PC-9 (cell line): ENCODE measurements around the gene SEC16A. TPM values are rescaled to one million over a fixed set of nuclear protein-coding genes. Genes with fewer than 3 reads are reported as not detected.

Experiments used
- BruUV-seq: library from RNA; stranded (reverse); fragments of 400-500 nt; replicated peaks from 2 replicates; lab custom pipeline; 2021; lab: Mats Ljungman, UMichigan
- CTCF ChIA-PET: fragments of 300-600 bp; sonication (Branson Sonifier 250); formaldehyde crosslinking; loops from one replicate; lab custom pipeline; 2022; ENCODE audit warnings: antibody characterized with exemption; lab: Charles Lee
- POLR2A ChIA-PET: fragments of 300-600 bp; sonication (Branson Sonifier 250); formaldehyde crosslinking; loops from one replicate; lab custom pipeline; 2022; ENCODE audit warnings: antibody characterized with exemption; ENCODE audit not compliant: unreplicated experiment; lab: Charles Lee
- DNase-seq, 2 experiments: peaks; one replicate each; pipeline versions ENCODE4 v3.0.0 to v3.0.0-alpha.2; 2015 to 2022; ENCODE audit warnings: mixed read lengths in 1 of 2
- H2AFZ ChIP-seq: fragments of 200-600 bp; sonication (generic); 2 replicates; pipeline ENCODE4 v1.8.1; 2017; ENCODE audit warnings: antibody characterized with exemption
- H3F3A ChIP-seq: fragments of 200-600 bp; sonication (generic); 2 replicates; pipeline ENCODE4 v1.8.1; 2017; ENCODE audit warnings: antibody characterized with exemption, mild to moderate bottlenecking, low read depth; ENCODE audit not compliant: insufficient read depth
- H3K27ac ChIP-seq: fragments of 200-600 bp; sonication (generic); 2 replicates; pipeline ENCODE4 v1.6.1; 2016; ENCODE audit warnings: mixed run types
- H3K27me3 ChIP-seq: fragments of 200-600 bp; sonication (generic); 2 replicates; pipeline ENCODE4 v1.6.1; 2016; ENCODE audit warnings: low read depth, mixed run types; ENCODE audit not compliant: insufficient read depth
- H3K36me3 ChIP-seq: fragments of 200-600 bp; sonication (generic); 2 replicates; pipeline ENCODE4 v1.6.1; 2016; ENCODE audit warnings: low read depth, mixed run types
- H3K4me1 ChIP-seq: fragments of 200-600 bp; sonication (generic); replicated peaks from 2 replicates; pipeline ENCODE4 v1.6.1; 2016; ENCODE audit warnings: mixed run types; ENCODE audit not compliant: insufficient read depth
- H3K4me2 ChIP-seq: fragments of 200-600 bp; sonication (generic); 2 replicates; pipeline ENCODE4 v1.6.1; 2017; ENCODE audit warnings: mixed run types
- H3K4me3 ChIP-seq: fragments of 200-600 bp; sonication (generic); 2 replicates; pipeline ENCODE4 v1.6.1; 2016; ENCODE audit warnings: mixed run types
- H3K79me2 ChIP-seq: fragments of 200-600 bp; sonication (generic); 2 replicates; pipeline ENCODE4 v1.6.1; 2017; ENCODE audit warnings: low read depth, mixed run types
- H3K9me2 ChIP-seq: fragments of 200-600 bp; sonication (generic); 2 replicates; pipeline ENCODE4 v1.8.1; 2017; ENCODE audit warnings: mild to moderate bottlenecking; ENCODE audit not compliant: insufficient read depth
- H3K9me3 ChIP-seq: fragments of 200-600 bp; sonication (generic); 2 replicates; pipeline ENCODE4 v1.8.1; 2016; ENCODE audit warnings: low read depth; ENCODE audit not compliant: insufficient read depth
- H4K20me1 ChIP-seq: fragments of 200-600 bp; sonication (generic); 2 replicates; pipeline ENCODE4 v1.8.1; 2017; ENCODE audit not compliant: insufficient read depth
- EZH2 ChIP-seq: fragments of 200-600 bp; sonication (generic); IDR thresholded peaks from 2 replicates; pipeline ENCODE4 v1.8.0; 2017; ENCODE audit warnings: antibody characterized with exemption, low read depth
- intact Hi-C: fragments of 100-400 bp; cut with micrococcal nuclease; formaldehyde crosslinking; loops from one replicate; pipeline ENCODE4 v1.10.0; 2022; ENCODE audit not compliant: unreplicated experiment
- total RNA-seq: library from RNA; stranded (reverse); gene quantifications from 2 replicates; pipeline ENCODE4 v1.2.3, GENCODE V29; 2021
- TF ChIP-seq, protein P1 (sequence below): fragments of 200-600 bp; sonication (generic); conservative IDR thresholded peaks from 2 replicates; pipeline ENCODE4 v1.6.1; 2017; ENCODE audit warnings: mixed run types, antibody characterized with exemption, mild to moderate bottlenecking, moderate library complexity

Gene SEC16A
- total RNA-seq, 1 experiment from 2014 or later, result 81.8 TPM

DNA sequence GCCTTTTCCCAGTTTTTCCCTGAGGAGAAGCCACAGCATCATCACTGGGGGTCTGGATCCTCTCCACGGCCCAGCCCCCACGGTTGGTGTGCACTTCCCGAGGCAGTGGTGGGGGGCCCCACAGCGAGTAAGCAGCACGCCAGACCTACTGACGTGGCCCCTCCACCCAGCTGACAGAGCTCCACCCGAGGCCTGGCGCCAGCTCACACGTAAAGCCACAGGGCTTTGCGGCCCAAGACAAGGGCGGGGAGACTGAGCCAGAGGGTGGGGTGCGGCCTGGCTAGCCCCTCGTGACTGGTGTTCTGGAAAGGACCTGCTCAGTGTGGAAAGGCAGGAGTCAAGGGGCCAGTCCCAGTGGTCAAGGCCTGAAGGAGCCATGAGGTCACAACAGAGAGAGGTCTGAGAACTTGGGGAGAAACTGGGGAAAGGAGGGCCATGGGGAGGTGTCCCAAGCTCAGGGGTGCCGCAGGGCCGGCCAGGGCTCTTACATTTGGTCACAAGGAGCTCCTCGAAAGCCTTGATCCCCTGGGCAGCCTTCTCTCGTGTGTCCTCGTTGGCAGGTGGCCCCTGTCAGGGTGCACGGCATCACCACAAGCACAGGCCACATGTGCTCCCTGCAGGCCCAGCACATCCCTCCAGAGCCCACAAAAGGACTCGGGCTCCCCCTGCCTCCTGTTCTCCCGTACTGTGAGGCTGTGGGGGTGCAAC is 88.4 kb downstream of the SEC16A start:
- H3K27me3 ChIP-seq, result no peaks in the 10 kb centered on the region
- peaks cover 13% of the 10 kb centered on the region; the same call in 1 of the 2 replicates for H3K36me3 ChIP-seq
- ChIA-PET CTCF (no interaction called here), POLR2A (no interaction called here)
- no peaks in the 10 kb centered on the region for H3K9me2 ChIP-seq
- H3K4me1 ChIP-seq, result peaks cover 7% of the 10 kb centered on the region
- peaks cover 11% of the 10 kb centered on the region for H4K20me1 ChIP-seq
- no TSS peak for BruUV-seq
- TF ChIP-seq, protein P1, sequence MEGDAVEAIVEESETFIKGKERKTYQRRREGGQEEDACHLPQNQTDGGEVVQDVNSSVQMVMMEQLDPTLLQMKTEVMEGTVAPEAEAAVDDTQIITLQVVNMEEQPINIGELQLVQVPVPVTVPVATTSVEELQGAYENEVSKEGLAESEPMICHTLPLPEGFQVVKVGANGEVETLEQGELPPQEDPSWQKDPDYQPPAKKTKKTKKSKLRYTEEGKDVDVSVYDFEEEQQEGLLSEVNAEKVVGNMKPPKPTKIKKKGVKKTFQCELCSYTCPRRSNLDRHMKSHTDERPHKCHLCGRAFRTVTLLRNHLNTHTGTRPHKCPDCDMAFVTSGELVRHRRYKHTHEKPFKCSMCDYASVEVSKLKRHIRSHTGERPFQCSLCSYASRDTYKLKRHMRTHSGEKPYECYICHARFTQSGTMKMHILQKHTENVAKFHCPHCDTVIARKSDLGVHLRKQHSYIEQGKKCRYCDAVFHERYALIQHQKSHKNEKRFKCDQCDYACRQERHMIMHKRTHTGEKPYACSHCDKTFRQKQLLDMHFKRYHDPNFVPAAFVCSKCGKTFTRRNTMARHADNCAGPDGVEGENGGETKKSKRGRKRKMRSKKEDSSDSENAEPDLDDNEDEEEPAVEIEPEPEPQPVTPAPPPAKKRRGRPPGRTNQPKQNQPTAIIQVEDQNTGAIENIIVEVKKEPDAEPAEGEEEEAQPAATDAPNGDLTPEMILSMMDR, result no peak
- TF ChIP-seq EZH2, result no peak
- no peaks in the 10 kb centered on the region for H3K9me3 ChIP-seq
- peaks cover 18% of the 10 kb centered on the region for H3K79me2 ChIP-seq
- H3K27ac ChIP-seq, result no peak overlapping the region
- DNase-seq, result no peak
- no peak overlapping the region for H3K4me3 ChIP-seq
- H2AFZ ChIP-seq, result no peak overlapping the region
- intact Hi-C loops, result no loop called here
- H3K4me2 ChIP-seq, result no peak overlapping the region
- no peaks in the 10 kb centered on the region for H3F3A ChIP-seq

DNA sequence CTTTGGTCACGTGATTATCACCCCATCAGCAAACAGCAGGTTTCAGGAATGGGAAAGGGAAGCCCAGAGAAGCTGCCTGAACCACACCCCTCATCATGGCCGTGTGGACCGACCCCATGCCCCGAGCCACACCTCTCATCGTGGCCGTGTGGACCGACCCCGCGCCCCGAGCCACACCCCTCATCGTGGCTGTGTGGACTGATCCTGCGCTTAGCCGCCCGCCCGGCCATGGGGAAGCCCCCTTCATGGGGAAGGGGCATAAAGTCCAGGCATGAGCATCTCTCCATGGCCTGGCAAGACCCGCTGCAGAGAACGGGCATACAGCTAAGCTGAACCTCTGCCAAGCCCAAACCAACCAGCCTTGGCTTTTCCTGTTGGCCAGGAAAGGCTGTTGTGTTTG is 89.3 kb downstream of the SEC16A start:
- no TSS peak for BruUV-seq
- POLR2A ChIA-PET, result no interaction called here

DNA sequence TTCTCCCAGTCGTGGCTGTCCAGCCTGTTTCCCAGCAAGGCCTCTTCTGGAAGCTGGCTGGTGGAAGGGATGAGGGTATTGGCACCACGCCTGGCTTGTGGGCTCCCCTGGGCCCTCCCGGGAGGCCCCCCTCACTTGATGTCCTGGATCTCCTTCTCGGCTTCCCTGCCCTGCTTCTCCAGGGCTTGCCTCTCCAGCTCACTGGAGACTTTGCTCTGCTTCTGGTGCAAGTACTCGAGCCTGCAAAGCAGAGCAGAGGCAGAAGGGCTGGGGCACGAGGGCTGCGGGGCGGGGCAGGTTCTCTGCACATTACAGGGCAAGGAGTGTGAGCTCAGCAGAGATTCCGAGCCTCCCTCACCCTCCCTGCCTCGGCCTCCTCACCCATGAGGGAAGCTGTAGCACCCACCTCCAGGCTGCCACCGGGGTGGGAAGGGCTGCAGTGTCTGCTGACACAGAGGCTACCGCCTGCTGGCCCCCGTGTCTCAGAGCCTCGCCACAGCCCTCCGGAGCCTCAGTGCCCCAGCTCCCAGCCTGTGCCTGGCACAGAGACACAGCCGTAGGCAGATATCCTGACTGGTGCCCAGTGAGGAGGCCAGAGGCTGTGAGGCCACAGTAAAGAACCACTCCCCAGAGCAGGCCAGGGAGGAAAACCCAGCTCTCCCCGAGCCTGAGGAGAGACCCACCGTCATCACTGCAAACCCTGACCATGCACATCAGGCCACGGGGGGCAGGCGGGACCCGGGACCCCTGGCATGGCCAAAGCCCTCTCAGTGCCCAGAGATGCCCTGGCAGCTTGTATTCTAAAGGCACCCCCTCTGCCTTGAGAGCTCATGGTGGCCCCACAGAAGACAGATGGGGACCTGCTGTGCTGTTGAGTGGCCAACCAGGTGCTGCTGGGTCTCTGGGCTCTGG is 90.0 kb downstream of the SEC16A start:
- intact Hi-C loops, result no loop called here

More for the DNA sequence above, 89.3 kb downstream of the SEC16A start:
- Histone ChIP-seq H3K27me3 (no peaks in the 10 kb centered on the region), H3K4me3 (no peak overlapping the region), H3K36me3 (peaks cover 13% of the 10 kb centered on the region; the same call in 1 of the 2 replicates), H3K9me2 (no peaks in the 10 kb centered on the region), H2AFZ (no peak overlapping the region), H3K9me3 (no peaks in the 10 kb centered on the region), H3K4me1 (peaks cover 2% of the 10 kb centered on the region), H3F3A (no peaks in the 10 kb centered on the region), H3K4me2 (no peak overlapping the region), H3K79me2 (peaks cover 9% of the 10 kb centered on the region), H4K20me1 (peaks cover 4% of the 10 kb centered on the region), H3K27ac (no peak overlapping the region)
- no peak for TF ChIP-seq EZH2
- TF ChIP-seq, protein P1, result no peak
- CTCF ChIA-PET, result interaction anchor here (0.6 kb wide), 1 partner anchor 32 kb away, joined by 3 read pairs; no protein-coding TSS in a partner anchor
- no peak for DNase-seq
- intact Hi-C loops, result no loop called here

More for the DNA sequence above, 90.0 kb downstream of the SEC16A start:
- Histone ChIP-seq H3K4me2 (no peak overlapping the region), H3K9me3 (no peaks in the 10 kb centered on the region), H3K4me3 (no peak overlapping the region), H3K27ac (no peak overlapping the region), H3K9me2 (no peaks in the 10 kb centered on the region), H2AFZ (no peak overlapping the region), H3K4me1 (no peaks in the 10 kb centered on the region), H3K36me3 (peaks cover 13% of the 10 kb centered on the region; the same call in 1 of the 2 replicates), H4K20me1 (no peaks in the 10 kb centered on the region), H3F3A (no peaks in the 10 kb centered on the region), H3K79me2 (peaks cover 2% of the 10 kb centered on the region; the same call in 1 of the 2 replicates), H3K27me3 (no peaks in the 10 kb centered on the region)
- no TSS peak for BruUV-seq
- ChIA-PET POLR2A (interaction anchor here (0.6 kb wide), 1 partner anchor 30 kb away, joined by 6 read pairs; no protein-coding TSS in a partner anchor), CTCF (no interaction called here)
- DNase-seq, result no peak
- TF ChIP-seq, protein P1, result no peak
- no peak for TF ChIP-seq EZH2
